Mesodermal cell (in vitro differentiated cells): ENCODE results near the gene PTPRG.

Source experiments
- H3K27ac ChIP-seq: 2 replicates; pipeline ENCODE4 v1.7.0; 2013; ENCODE audit warnings: mild to moderate bottlenecking, low read depth, low read length, moderate library complexity; ENCODE audit not compliant: severe bottlenecking
- H3K36me3 ChIP-seq: 2 replicates; pipeline ENCODE4 v1.7.1; 2013; ENCODE audit warnings: mild to moderate bottlenecking, low read length, moderate library complexity; ENCODE audit not compliant: control insufficient read depth, insufficient read depth
- H3K4me1 ChIP-seq: one replicate; pipeline ENCODE4 v1.7.1; 2013; ENCODE audit warnings: mild to moderate bottlenecking, low read length; ENCODE audit not compliant: insufficient read depth, control insufficient read depth, poor library complexity, severe bottlenecking
- H3K4me3 ChIP-seq: 2 replicates; pipeline ENCODE4 v1.7.0; 2013; ENCODE audit warnings: low read length, control low read depth, mild to moderate bottlenecking; ENCODE audit not compliant: insufficient read depth, poor library complexity, severe bottlenecking; ENCODE audit errors: extremely low read depth
- H3K9me3 ChIP-seq: 2 replicates; pipeline ENCODE4 v1.7.1; 2013; ENCODE audit warnings: mild to moderate bottlenecking, low read length, moderate library complexity; ENCODE audit not compliant: control insufficient read depth
- WGBS, 2 experiments: methylation state at CpG; one replicate each; pipeline ENCODE4 v1.1.5; 2013; ENCODE audit warnings: missing lambda C conversion rate in 2 of 2; ENCODE audit not compliant: insufficient coverage in 2 of 2; 5-methylcytosine and 5-hydroxymethylcytosine counted together

PTPRG gene

DNA sequence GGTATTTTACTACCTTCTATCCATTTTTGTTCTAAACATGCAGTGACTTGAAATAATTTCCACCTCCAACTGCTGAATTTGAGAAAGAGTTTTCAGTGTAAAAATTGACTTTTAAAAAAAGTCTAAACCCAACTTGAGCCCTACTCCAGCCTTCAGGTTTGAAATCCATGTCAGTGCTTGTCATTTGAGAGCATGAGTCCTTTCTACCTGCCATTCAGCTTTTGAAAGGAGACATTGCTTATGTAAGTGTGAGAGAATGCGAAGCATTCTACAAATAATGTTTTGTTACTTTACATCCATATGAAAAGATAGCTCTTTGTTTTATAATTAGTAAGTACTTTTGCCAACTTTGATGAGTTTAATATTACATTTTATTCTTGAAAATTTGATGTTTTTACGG lies 329.2 kb downstream of the PTPRG start:
- no peaks in the 10 kb centered on the region for H3K36me3 ChIP-seq
- H3K4me1 ChIP-seq: peaks cover 7% of the 10 kb centered on the region
- no peak overlapping the region for H3K27ac ChIP-seq
- H3K9me3 ChIP-seq: no peaks in the 10 kb centered on the region
- H3K4me3 ChIP-seq: no peak overlapping the region
- no CpG with 5 or more reads among the region's 2 CpGs for WGBS, 2 experiments

DNA sequence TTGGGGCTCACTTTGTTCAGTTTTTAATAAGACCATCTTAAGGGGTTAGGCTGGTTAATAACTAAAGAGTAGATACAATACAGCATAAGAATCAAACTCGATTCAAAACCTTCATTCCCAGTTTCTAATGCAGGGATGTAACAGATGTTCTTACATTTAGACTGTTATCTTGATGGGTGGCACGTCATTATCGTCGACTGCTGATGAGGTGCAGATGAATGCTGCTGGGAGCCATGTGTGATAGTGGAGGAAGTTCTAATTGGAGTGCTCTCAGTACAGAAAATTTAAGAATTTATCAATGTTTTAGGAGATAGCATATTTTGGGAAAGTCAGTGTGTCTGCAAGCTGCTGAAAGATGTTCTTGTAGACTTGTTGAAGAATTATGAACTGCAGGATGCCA lies 331.5 kb downstream of the PTPRG start:
- H3K4me1 ChIP-seq: peaks cover 8% of the 10 kb centered on the region
- H3K9me3 ChIP-seq: no peaks in the 10 kb centered on the region
- 85% methylated on average over 4 of the region's 4 CpGs; no CpG with 5 or more reads in 1 of the 2 experiments for WGBS, 2 experiments
- no peak overlapping the region for H3K27ac ChIP-seq
- H3K4me3 ChIP-seq: no peak overlapping the region
- H3K36me3 ChIP-seq: no peaks in the 10 kb centered on the region

DNA sequence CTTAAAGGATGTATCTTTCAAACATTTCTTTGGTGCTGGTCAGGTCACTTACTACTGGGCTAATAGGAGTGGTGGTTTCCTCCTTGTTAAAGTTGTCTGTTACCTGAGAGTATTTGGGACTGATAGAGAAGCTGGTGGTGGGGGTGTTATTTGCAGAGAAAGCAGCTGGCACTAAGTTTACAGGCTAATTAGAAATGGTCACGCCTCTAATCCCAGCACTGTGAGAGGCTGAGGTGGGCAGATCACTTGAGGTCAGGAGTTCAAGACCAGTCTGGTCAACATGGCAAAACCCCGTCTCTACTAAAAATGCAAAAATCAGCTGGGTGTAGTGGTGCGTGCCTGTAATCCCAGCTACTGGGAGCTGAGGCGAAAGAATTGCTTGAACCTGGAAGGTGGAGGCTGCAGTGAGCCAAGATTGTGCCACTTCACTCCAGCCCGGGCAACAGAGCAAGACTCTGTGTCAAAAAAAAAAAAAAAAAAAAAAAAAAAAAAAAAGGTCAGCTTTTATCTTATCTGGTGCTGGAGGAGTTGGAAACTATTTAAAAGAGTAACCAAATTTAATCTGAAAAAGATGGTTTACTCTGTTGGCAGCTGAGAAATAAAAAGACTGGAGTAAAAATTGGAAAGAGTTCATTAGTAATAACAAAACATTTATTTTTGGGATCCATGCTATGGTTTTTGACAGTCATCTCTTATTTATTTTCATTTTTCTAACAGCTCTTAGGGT lies 332.6 kb downstream of the PTPRG start:
- H3K4me3 ChIP-seq: no peak overlapping the region
- H3K27ac ChIP-seq: no peak overlapping the region
- H3K9me3 ChIP-seq: no peaks in the 10 kb centered on the region
- WGBS, 2 experiments: 82 to 92% methylated on average over 4 of the region's 5 CpGs
- peaks cover 8% of the 10 kb centered on the region for H3K4me1 ChIP-seq
- no peaks in the 10 kb centered on the region for H3K36me3 ChIP-seq

DNA sequence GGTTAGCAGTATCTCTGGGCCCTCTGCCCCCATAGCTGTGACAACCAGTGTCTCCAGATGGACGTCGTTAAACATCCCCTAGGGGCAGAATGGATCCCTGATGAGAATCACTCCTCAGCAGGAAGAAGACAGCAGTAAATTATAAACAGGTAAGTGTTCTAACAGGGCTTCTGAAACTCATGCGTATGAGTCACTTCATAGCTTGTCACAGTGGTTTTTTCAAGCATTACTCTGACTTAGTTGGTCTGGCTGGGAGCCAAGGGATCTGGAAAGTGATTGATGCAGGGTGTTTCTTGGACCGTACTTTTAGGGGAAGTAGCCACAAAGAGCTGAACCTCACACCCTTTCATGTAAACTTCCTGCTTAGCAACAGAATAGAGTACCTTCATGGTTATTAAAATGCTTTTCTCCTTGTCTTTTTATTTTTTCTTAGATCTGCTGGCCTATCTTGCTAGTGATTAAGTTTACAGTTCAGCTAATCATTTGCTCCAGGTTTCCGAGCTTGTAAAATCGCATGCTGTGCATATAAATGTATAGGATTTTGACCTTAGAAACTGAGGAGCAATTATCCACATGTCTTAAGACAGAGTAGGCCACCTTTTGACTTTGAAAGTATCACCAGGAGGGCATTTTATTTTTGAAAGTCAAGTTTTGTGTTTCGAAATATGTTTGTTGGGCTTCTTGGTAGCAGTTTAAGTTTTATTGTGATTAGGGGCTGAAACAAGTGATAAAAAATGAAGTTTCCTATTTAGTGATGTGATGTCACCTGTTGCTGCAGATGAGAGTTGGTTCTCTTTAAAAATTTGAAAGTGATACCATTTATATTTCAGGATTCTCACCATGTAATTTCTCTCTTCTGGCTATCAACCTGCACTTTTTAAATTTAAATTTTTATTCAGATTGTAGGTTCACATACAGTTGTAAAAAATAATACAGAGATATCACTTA lies 333.9 kb downstream of the PTPRG start:
- Histone ChIP-seq H3K36me3 (no peaks in the 10 kb centered on the region), H3K27ac (peak overlapping the region; percentile 33), H3K9me3 (no peaks in the 10 kb centered on the region), H3K4me3 (no peak overlapping the region), H3K4me1 (peaks cover 8% of the 10 kb centered on the region)
- 52 to 73% methylated on average over 4 to 6 of the region's 7 CpGs for WGBS, 2 experiments

DNA sequence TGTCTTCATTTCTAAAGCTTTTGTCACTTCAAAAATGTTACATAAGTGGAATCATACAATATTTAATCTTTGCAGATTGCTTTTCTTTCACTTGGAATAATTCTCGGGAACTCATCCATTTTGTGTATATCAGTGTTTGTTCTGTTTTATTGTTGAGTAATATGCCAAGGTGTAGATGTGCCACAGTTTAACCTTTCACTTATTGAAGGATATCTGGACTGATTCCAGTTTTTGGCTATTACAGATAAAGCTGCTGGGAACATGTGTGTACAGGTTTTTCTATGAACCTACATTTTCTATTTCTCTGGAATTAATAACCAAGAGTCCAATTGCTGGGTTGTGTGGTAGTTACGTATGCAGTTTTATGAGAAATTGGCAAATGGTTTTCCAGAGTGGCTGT lies 334.9 kb downstream of the PTPRG start:
- no CpG with 5 or more reads among the region's 2 CpGs for WGBS, 2 experiments
- Histone ChIP-seq H3K4me3 (no peak overlapping the region), H3K27ac (no peak overlapping the region), H3K4me1 (peaks cover 8% of the 10 kb centered on the region), H3K36me3 (no peaks in the 10 kb centered on the region), H3K9me3 (no peaks in the 10 kb centered on the region)

DNA sequence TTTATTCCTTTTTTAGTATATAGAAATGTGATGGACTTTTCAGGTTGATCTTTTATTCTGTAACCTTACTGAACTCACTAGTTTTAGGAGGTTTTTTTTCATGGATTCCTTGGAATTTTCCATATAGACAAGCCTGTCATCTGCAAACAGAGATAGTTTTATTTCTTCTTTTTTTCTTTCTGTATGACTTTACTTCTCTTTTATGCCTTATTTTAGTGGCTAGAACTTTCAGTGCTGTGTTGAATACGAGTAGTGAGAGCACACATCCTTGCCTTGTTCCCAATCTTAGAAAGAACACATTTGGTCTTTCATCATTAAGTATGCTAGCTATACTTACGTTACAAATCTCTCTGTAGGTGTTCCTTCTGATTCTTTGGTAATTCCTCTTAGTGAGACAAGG lies 336.5 kb downstream of the PTPRG start:
- Histone ChIP-seq H3K9me3 (no peaks in the 10 kb centered on the region), H3K36me3 (no peaks in the 10 kb centered on the region), H3K4me1 (peaks cover 8% of the 10 kb centered on the region), H3K4me3 (no peak overlapping the region), H3K27ac (no peak overlapping the region)
- WGBS, 2 experiments: 75% methylated on average over 1 of the region's 2 CpGs; no CpG with 5 or more reads in 1 of the 2 experiments

DNA sequence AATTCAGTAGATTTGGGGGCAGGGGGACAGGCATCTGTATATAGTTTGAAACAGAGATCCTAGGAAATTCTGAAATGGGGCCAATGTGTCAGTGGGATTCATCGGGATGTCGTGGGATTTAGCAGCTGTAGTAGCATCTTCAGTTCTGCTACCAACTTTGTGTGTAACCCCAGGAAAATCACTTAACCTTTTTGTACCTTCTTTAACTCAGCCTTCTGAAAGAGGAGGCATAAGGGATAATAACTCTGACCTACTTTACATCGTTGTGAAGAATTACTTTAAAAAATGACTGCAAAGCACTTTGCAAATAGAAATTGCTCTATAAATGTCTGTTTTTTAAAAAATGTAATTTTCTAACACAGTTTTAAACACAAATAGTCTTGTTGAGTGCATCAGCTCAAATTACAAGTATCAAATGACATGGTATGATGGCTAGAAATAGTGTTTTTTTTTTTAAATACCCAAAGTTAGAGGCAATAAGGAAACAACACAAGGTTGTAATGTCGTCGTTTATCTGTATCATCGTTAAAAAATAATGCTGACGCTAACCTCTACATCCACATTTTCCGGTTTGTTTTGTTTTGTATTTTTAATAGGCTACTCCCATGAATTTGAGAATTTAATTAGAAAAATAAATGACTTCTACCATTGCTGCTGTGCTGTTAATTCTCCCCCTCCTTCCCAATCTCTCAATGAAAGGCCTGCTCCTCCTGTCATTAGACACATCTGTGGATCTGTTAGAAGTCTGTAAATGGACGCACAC lies 338.5 kb downstream of the PTPRG start:
- 100% methylated on average over 2 to 3 of the region's 9 CpGs for WGBS, 2 experiments
- no peak overlapping the region for H3K27ac ChIP-seq
- no peaks in the 10 kb centered on the region for H3K9me3 ChIP-seq
- H3K4me3 ChIP-seq: no peak overlapping the region
- peaks cover 11% of the 10 kb centered on the region for H3K4me1 ChIP-seq
- no peaks in the 10 kb centered on the region for H3K36me3 ChIP-seq

DNA sequence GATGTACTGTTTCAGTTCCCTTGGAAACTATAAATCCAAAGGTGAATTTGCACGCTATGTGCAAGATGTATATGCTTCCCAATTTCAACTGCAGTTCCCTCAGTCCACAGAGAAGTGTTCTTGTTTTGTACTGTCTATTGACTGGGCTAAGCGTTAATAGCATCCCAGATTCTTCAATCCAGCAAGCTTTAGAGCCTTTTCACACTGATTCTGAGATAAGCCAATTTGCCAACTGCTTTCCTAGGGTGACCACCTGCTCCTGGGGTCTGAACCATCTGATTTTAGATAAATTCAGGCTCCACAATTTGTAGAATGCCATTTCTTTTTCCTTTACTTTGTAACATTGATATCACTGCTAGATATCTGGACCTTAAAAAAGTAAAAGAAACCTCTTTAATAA lies 340.1 kb downstream of the PTPRG start:
- WGBS, 2 experiments: 92% methylated on average over 2 of the region's 2 CpGs; no CpG with 5 or more reads in 1 of the 2 experiments
- Histone ChIP-seq H3K36me3 (no peaks in the 10 kb centered on the region), H3K9me3 (no peaks in the 10 kb centered on the region), H3K27ac (no peak overlapping the region), H3K4me3 (no peak overlapping the region), H3K4me1 (peaks cover 3% of the 10 kb centered on the region)

DNA sequence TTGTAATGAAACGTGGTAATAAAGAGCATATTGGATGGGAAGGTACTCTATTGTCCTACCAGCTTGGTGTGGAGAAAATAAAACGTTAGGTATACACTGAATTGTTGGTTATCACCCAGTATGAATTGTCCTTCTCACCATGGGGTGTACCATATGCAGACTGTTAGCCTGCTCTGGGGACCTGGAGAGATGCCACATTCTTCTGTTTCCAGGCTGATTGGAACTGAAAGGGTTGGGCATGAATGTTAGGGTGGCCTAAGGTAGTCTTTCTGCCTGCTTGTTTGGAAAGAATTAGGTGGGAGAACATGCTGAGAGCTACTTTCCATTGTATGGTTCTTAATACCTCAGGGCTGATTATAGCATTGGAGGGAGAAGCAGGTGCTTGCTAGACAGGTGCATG lies 340.6 kb downstream of the PTPRG start:
- Histone ChIP-seq H3K27ac (no peak overlapping the region), H3K9me3 (no peaks in the 10 kb centered on the region), H3K4me1 (peaks cover 3% of the 10 kb centered on the region), H3K36me3 (no peaks in the 10 kb centered on the region), H3K4me3 (no peak overlapping the region)
- WGBS, 2 experiments: 88% methylated on average over 2 of the region's 2 CpGs; no CpG with 5 or more reads in 1 of the 2 experiments

DNA sequence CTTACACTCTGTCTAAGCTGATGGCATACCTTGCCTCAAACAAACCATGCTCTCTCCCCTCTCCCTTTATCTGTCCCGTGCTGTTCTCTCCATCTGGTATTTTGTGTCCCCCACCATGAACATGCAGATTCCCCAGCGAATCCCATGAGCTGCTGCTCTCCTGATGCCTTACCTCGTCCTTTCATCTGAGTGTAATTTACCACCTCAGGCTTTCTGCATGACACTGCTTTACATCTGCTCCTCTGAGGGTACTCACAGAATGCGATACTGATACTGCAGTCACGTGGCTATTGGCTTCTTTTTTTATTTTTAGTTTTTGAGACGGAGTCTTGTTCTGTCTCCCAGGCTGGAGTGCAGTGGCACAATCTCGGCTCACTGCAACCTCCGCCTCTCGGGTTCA lies 341.7 kb downstream of the PTPRG start:
- WGBS, 2 experiments: 71 to 81% methylated on average over 6 of the region's 9 CpGs
- H3K9me3 ChIP-seq: no peaks in the 10 kb centered on the region
- no peak overlapping the region for H3K4me3 ChIP-seq
- no peak overlapping the region for H3K27ac ChIP-seq
- no peaks in the 10 kb centered on the region for H3K36me3 ChIP-seq
- peaks cover 3% of the 10 kb centered on the region for H3K4me1 ChIP-seq
